Heart left ventricle (tissue), 16 donors: ENCODE data around the gene ANGPTL2. TPM values are rescaled to one million over a fixed set of nuclear protein-coding genes. Genes with fewer than 3 reads are reported as not detected.

ENCODE experiments used
- ATAC-seq, 4 donors: fragments of 200-7000 bp; cut with Tn5 transposase; one replicate each; pipeline ENCODE4 v1.9.1; 2020 to 2022; ENCODE audit warnings: moderate library complexity in 4 of 4, mild to moderate bottlenecking in 3 of 4, moderate number of reproducible peaks in 1 of 4
- DNase-seq, 5 donors: peaks; one replicate each; pipeline ENCODE4 v3.0.0-alpha.2; 2020
- H3K27ac ChIP-seq, 12 donors: fragments of 200-600 bp; sonication (generic) in 4 of 12; one replicate each; pipeline versions ENCODE4 v1.5.0 to v1.8.0; 2016 to 2022; ENCODE audit warnings: mild to moderate bottlenecking in 2 of 12
- H3K27me3 ChIP-seq, 9 donors: fragments of 200-600 bp; sonication (generic) in 2 of 9; one replicate each; pipeline versions ENCODE4 v1.5.1 to v1.8.0; 2016 to 2022; ENCODE audit warnings: mild to moderate bottlenecking in 3 of 9
- H3K36me3 ChIP-seq, 9 donors: fragments of 200-600 bp; sonication (generic) in 2 of 9; one replicate each; pipeline versions ENCODE4 v1.5.0 to v1.8.0; 2018 to 2022; ENCODE audit warnings: mild to moderate bottlenecking in 2 of 9
- H3K4me1 ChIP-seq, 12 donors: fragments of 200-600 bp; sonication (generic) in 4 of 12; one replicate each; pipeline versions ENCODE4 v1.5.0 to v1.8.0; 2016 to 2022; ENCODE audit warnings: mild to moderate bottlenecking in 3 of 12
- H3K4me3 ChIP-seq, 12 donors: fragments of 200-600 bp; sonication (generic) in 4 of 12; one replicate each; pipeline versions ENCODE4 v1.5.0 to v1.8.0; 2017 to 2022; ENCODE audit warnings: mild to moderate bottlenecking in 9 of 12, moderate library complexity in 4 of 12
- H3K9me3 ChIP-seq, 12 donors: fragments of 200-600 bp; sonication (generic) in 4 of 12; one replicate each; pipeline versions ENCODE4 v1.5.0 to v1.8.0; 2016 to 2022; ENCODE audit warnings: mild to moderate bottlenecking in 1 of 12
- POLR2A ChIP-seq, 2 donors: fragments of 450-650 bp; IDR thresholded peaks; one replicate each; pipeline ENCODE4 v1.6.1; 2017; ENCODE audit warnings: antibody characterized with exemption in 2 of 2, mild to moderate bottlenecking in 2 of 2, moderate library complexity in 2 of 2
- WGBS, 4 donors: extraction: QIAGEN DNeasy Blood & Tissue Kit in 2 of 4; methylation state at CpG; one replicate each; pipeline versions ENCODE4 v1.1.5 to v1.1.7; 2013 to 2018; 5-methylcytosine and 5-hydroxymethylcytosine counted together
- intact Hi-C, 10 donors: fragments of 100-400 bp; cut with DNase I; formaldehyde crosslinking; loops; one replicate each; pipeline versions ENCODE4 v1.11.1 to v1.14.2; 2022
- polyA plus RNA-seq, 2 donors: library from polyadenylated mRNA; stranded (reverse); fragments of 200-250 nt; gene quantifications; one replicate each; pipeline ENCODE4 v1.2.3, GENCODE V29; 2013
- total RNA-seq, 9 donors: library from RNA; depleted of rRNA in 2 of 9; stranded (reverse); fragments of >200 nt in 2 of 9; fragmentation: NEBNext Ultra II Directional in 3 of 9; extraction: Animal tissue kit (Norgen Biotek cat#: 25700) in 3 of 9; gene quantifications; one replicate each; pipeline versions ENCODE4 v1.1.0 to v1.2.4, GENCODE V29; 2016 to 2023
- TF ChIP-seq, protein P1 (sequence below), 12 donors: fragments of 200-600 bp; sonication (generic) in 4 of 12; IDR thresholded peaks; one replicate each; pipeline versions ENCODE4 v1.5.0 to v1.8.0; 2018 to 2022; ENCODE audit warnings: antibody characterized with exemption in 12 of 12, mild to moderate bottlenecking in 5 of 12
- donor health status: ischemic (EF 13 %, LVEDD 7.1; RV severe dilation, severe dysfunction).
- donor health status: healthy with polysubstance abuse.
- donor health status: DM: no; HTN: yes; CAD: no.
- donor health status: DM: no; HTN: no; CAD: no.
- donor health status: ischemic (EF 25% LVEDD 6.9; RV normal size, moderate dysfunction).
- donor health status: ischemic (EF 25% LVEDD 5.7; RV mildly dilated, moderate dysfunction).
- donor health status: healthy.
- donor health status: DM: yes; HTN: yes; CAD: no.
- donor health status: ischemic (EF 35%, LVEDD 5.7; RV mildly dilated, moderate dysfunction).
- donor health status: nonischemic (EF 11% LVEDD 7.7; RV severe dilation, severe dysfunction).
- donor health status: DM: yes; HTN: yes; CAD: no.
- donor health status: PGD.
- donor health status: ischemic (EF 29% LVEDD 5.4; RV normal size, mild dysfunction).
- donor health status: nonischemic (EF 23%, LVEDD 6.1; RV moderate dilation, normal function).

ANGPTL2 gene
- total and polyA plus RNA-seq, 11 donors = 17.0 to 92.5 (median 45.8) TPM

DNA sequence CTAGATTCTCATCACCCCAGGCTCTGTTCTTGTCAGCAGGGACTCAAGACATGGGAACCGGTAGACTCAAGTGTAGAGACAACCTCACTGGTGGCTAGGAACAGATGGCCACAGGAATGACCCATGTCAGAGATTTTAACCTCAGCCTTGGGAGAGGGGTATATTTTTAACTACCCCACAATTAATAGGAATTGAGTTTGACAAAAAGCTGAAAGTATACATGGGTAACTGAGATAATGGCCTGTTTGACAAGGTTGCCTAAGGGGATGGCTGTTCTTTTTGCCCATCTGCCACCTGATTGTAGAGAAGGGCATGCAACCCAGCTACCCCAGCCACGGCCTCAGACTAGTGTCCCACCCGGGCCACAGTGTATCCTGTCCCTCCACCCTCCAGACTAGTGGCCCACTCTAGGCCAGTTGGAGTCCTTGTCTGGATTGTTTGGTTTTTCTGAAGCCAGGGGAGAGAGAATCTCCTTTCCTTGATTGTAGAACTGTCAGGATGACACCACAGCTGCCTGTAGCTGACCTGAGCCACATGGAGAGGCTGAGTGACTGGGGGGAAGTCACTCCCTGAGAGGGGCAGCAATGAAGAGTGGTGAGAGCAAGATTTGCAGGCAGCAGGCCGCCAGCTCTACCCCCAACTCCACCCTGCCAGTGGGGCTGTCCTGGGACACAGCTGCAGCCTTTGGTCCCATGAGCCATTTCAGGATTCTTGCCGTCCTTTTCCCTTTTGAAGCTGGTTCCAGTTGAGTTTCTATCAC is 14.6 kb upstream of the ANGPTL2 start:
- Histone ChIP-seq H3K27ac (no peak overlapping the region), H3K9me3 (no peaks in the 10 kb centered on the region), H3K27me3 (no peaks in the 10 kb centered on the region), H3K4me1 (peaks cover 0 to 57% (median 35%) of the 10 kb centered on the region in 12 donors), H3K36me3 (no peaks in the 10 kb centered on the region), H3K4me3 (no peak overlapping the region)
- ATAC-seq (no peak), DNase-seq (peak in 1 of 5 donors; percentile 10)
- WGBS, 4 donors = 95 to 97% (median 95%) methylated on average over 3 to 5 of the region's 5 CpGs
- intact Hi-C loops = loop anchor here in 1 of 10 donors (5.0 kb wide), 1 partner anchor 60 kb away; no protein-coding TSS in a partner anchor
- no peak for TF ChIP-seq POLR2A (IDR thresholded peaks at IDR 0.05)
- TF ChIP-seq, protein P1, sequence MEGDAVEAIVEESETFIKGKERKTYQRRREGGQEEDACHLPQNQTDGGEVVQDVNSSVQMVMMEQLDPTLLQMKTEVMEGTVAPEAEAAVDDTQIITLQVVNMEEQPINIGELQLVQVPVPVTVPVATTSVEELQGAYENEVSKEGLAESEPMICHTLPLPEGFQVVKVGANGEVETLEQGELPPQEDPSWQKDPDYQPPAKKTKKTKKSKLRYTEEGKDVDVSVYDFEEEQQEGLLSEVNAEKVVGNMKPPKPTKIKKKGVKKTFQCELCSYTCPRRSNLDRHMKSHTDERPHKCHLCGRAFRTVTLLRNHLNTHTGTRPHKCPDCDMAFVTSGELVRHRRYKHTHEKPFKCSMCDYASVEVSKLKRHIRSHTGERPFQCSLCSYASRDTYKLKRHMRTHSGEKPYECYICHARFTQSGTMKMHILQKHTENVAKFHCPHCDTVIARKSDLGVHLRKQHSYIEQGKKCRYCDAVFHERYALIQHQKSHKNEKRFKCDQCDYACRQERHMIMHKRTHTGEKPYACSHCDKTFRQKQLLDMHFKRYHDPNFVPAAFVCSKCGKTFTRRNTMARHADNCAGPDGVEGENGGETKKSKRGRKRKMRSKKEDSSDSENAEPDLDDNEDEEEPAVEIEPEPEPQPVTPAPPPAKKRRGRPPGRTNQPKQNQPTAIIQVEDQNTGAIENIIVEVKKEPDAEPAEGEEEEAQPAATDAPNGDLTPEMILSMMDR (IDR thresholded peaks at IDR 0.05) = no peak

DNA sequence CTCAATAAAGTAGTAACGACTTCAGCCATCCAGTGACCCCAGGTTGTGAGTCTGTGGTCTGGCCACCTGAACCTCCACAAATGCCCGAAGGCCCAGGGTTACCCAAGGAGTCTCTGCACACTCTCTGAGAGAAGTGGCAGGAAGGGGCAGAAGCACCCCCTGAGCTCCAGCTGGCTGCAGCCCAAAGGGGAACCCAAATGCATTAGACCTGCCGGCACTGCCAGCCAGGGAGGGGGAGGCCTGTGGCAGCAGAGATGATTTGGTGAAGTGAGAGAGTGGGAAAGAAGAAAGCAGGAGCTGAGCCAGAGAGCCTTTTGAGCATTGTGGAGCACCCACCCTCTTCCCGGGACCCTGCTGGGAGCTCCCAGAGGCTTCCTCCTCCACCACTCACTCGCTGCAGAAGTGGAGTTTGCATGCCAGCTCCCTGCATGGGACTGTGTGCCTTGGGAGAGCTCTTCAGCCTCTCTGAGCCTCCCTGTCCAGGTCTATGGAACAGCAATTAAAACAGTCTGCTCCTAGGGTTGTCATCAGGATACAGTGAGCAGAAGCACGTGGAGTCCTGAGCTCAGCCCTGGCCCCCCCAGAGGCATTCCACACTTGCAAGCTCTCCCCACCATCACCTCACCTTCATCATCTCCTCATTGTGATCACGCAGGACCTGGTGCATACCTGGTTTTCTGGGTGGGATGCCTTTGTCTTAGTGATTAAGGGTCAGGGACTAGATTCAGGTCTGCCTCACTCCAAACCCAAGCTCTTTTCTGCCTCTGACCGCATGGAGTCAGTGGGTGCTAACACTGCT is 13.8 kb upstream of the ANGPTL2 start:
- H3K4me1 ChIP-seq = peaks cover 0 to 64% (median 38%) of the 10 kb centered on the region in 12 donors
- H3K27ac ChIP-seq = peak overlapping the region in 1 of 12 donors; percentile 96
- TF ChIP-seq, protein P1 (IDR thresholded peaks at IDR 0.05) = no peak
- TF ChIP-seq POLR2A (IDR thresholded peaks at IDR 0.05) = no peak
- no peak overlapping the region for H3K4me3 ChIP-seq
- ATAC-seq (no peak), DNase-seq (no peak)
- no peaks in the 10 kb centered on the region for H3K9me3 ChIP-seq
- 88 to 93% (median 91%) methylated on average over 8 of the region's 8 CpGs for WGBS, 4 donors
- H3K27me3 ChIP-seq = no peaks in the 10 kb centered on the region
- no peaks in the 10 kb centered on the region for H3K36me3 ChIP-seq
- intact Hi-C loops = loop anchor here in 1 of 10 donors (5.0 kb wide), 1 partner anchor 61 kb away; no protein-coding TSS in a partner anchor

DNA sequence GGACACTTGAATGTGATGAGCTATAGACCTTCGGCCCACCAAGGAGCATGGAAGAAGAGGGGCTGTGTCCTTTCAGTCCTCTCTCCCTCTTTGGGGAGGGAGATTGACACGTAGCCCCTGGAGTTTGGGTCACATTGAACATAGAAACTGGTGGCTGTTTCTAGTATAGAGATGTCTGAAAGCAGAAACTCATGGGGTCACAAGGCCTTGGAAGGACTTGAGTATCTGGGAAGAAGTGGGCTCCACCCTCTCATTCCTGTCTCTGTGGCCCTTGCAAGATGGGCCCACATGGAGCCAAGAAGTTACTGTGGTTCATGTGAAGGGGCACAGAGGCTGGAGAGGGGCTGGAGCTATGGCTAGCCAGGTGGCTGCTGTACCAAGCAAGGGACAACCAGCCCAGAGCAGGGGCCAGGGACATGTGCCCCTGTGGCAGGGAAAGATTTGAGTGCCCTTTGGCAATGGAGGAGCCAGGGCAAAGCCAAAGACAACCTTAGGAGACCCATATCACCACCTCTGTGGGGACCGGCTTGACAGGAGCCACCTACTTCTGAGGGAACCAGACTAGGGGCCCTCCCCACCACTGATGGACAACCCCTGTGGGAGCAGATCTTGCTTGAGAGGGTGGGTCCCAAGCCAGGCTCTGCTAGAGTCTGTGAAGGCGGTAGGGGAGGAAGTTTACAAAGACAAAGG is 12.8 kb upstream of the ANGPTL2 start:
- no peak for TF ChIP-seq POLR2A (IDR thresholded peaks at IDR 0.05)
- TF ChIP-seq, protein P1 (IDR thresholded peaks at IDR 0.05) = no peak
- peaks cover 0 to 71% (median 41%) of the 10 kb centered on the region in 12 donors for H3K4me1 ChIP-seq
- peak in 1 of 5 donors; percentile 14 for DNase-seq
- ATAC-seq = no peak
- no peaks in the 10 kb centered on the region for H3K27me3 ChIP-seq
- no peaks in the 10 kb centered on the region for H3K36me3 ChIP-seq
- H3K27ac ChIP-seq = peak overlapping the region in 6 of 12 donors; percentile 84 to 96 (median 92)
- intact Hi-C loops = loop anchor here in 1 of 10 donors (5.0 kb wide), 1 partner anchor 62 kb away; no protein-coding TSS in a partner anchor
- 89 to 96% (median 91%) methylated on average over 3 to 4 of the region's 4 CpGs for WGBS, 4 donors
- no peak overlapping the region for H3K4me3 ChIP-seq
- no peaks in the 10 kb centered on the region for H3K9me3 ChIP-seq
